Mucosa of gallbladder (tissue), 1 donor: Measurements from ENCODE around the gene PCSK2. TPM values are rescaled to one million over a fixed set of nuclear protein-coding genes. Genes with fewer than 3 reads are reported as not detected.
"Not testable (repeated sequence)": the region's sequence is repeated elsewhere in the genome, so short reads cannot be mapped to it uniquely, and the experiment has no call there.

Experiments
- DNase-seq: peaks from one replicate; pipeline ENCODE4 v3.0.0-alpha.2; 2020; ENCODE audit warnings: low spot score
- total RNA-seq: library from RNA; stranded (reverse); gene quantifications from one replicate; pipeline ENCODE4 v1.2.1, GENCODE V29; 2021
- donor health status: DM: no; HTN: no; CAD: no.

The PCSK2 gene, protein sequence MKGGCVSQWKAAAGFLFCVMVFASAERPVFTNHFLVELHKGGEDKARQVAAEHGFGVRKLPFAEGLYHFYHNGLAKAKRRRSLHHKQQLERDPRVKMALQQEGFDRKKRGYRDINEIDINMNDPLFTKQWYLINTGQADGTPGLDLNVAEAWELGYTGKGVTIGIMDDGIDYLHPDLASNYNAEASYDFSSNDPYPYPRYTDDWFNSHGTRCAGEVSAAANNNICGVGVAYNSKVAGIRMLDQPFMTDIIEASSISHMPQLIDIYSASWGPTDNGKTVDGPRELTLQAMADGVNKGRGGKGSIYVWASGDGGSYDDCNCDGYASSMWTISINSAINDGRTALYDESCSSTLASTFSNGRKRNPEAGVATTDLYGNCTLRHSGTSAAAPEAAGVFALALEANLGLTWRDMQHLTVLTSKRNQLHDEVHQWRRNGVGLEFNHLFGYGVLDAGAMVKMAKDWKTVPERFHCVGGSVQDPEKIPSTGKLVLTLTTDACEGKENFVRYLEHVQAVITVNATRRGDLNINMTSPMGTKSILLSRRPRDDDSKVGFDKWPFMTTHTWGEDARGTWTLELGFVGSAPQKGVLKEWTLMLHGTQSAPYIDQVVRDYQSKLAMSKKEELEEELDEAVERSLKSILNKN
- 2.6 TPM for total RNA-seq

DNA sequence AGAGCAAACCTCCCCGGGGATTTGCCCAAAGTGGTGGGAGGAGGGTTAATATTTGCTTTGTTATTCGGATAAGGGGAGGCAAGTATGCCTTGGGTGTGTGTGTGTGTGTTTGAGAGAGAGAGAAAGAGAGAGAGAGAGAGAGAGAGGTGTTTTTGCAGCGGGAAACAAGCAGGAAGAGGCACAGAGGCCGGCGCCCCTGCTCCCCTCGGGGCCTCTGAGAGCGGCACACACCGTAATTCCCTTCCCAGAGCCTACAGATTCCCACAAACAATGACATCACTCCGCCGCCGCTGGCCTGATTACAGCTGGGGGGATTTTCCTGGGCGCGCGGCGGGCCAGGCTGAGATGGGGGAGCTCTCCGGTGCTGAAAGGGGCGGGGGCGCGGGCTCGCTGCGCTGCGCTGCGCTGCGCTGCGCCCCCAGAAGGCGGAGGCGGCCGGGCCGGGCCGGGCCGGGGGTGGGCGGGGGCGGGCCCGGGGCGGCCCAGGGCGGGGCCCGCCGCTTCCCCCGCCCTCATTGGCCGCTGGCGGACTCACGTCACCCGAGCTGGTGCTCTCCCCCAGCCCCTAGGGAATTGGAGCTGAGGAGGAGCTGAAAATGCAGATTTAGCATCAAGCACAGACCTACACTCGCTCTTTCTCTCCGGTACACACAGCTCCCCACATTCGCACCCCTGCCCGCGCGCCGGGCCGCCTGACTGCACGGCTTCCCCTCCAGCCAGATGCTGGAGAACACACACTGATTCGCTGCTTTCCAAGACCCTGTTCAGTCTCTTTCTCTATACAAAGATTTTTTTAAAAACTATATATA lies at the start of gene PCSK2:
Gene PCSK2 (plus strand): TSS at position 631 of the 809 bp plus-strand sequence. CDS start 266 bp downstream, outside the sequence.
- no peak for DNase-seq

DNA sequence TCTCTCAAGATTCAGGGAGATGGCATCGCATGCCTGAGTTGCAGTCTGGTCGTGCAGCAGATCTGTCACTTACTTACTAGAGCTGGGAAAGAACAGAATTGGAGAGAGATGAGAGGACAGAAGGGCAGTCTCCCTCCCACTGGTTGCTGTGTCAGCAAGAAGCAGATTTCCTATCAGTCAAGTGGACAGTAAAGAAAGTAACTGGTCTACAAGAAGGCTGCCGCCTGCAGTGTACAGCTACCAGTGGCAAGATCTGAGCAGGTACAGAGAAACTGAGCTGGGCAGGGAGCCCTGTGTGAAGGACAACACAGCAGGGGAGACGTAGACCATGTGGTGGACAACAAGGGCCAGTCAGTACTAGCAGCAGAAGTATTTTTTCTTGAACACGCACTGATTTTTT lies 49.5 kb upstream of the PCSK2 start:
- no peak for DNase-seq

DNA sequence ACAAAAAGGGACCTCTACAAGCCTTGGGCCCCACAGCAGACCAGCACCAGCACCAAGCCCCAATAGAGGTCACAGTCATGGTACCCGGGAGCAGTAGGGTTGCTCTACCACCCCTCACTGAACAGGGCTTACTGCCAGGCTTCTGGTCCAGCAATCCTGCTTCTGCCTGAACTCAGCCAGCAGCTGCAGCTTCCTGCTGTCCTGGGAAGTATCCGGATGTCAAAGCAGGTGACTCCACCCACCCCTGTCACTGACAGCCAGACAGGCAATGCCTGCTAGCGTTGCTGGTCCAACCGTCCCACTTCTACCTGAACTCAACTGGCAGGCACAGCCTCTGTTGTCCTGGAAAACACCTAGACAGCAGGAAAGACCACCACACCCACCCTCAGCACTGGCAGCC lies 47.0 kb upstream of the PCSK2 start:
- DNase-seq = no peak

DNA sequence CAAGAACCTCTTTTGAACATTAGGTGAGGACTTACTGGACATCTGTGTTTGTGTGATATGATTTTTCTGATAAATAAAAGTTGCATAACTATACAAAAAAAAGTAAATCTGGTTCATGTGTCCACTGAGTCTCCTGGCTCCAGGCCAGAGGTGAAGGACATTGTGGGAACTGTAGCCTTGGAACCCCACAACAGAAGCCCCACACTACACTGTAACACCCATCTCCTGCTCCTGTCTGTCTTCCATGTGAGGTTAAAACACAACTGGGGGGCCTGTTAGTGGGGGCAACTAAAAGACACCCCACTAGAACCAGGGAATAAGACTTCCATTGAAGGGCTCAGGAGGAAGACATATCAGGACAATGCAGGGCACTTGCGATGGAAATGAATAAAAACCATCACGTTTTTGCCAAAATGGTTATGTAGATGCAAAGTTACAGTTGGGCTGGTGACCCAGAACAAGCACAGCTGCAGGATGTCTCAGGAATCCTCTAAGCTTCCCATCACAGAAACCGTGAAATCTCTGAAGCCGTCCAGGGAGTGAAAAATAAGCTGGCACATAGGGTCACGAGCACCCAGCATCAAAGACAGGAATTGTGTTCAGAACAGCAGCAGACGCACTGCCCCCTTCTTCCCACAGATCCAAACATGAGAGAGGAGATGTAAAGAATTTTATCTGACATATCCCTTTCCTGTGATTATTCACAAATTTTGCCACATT lies 36.7 kb upstream of the PCSK2 start:
- no peak for DNase-seq

DNA sequence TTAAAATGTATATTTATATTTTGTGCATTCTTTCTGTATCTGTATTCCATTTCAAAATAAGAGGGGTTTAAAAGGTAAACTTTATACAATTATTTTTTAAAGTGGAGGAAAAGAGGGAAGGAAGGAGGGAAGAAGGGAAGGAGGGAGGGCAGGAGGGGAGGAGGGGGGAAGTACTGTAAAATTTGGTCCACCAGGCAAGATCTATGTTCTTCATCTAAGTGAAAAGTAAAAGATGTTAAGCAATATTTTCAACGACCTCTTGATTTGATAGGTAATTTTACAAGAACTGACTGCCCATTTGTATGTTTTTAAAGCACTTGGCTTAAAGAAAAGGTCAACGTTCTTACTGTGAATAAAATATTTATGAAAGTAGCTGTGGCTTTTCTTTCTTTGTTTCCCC lies 29.8 kb upstream of the PCSK2 start:
- DNase-seq = no peak

DNA sequence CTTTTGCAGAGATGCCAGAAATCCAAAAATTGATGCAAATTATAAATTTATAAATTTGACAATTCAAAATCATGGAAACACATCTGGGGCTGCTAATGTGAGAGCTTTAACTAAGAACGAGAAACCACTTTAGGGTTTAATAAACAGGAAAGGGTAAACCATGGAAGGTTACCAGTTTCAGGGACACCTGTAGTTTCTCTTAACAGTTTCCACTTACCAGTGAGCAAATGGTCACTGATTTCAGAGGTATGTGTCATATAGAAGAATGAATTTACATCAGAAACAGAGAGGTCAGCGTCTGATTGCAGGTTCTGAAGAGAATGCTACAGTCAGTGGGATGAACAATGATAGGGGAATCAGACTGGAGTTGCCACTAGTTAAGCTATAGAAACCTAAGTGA lies 24.8 kb upstream of the PCSK2 start:
- DNase-seq = no peak

DNA sequence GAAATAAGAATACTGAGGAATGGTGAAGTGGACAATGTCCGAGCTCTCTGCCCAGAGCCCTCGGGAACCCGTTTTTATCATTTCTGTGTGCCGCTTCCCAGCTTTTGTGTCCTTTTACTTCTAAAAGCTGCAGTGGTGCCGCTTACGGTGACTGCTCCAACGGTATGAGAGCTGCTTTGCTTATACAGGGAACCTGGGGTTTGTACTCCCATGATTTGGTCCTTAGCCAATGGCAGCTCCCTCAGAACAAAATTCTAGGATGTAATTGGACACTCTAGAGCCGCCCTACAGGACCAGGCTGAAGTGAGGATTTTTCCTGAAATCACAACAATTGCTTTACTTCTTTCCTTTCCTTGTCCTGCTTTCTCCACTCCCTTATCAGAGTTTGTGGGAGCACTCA lies 24.2 kb upstream of the PCSK2 start:
- no peak for DNase-seq

DNA sequence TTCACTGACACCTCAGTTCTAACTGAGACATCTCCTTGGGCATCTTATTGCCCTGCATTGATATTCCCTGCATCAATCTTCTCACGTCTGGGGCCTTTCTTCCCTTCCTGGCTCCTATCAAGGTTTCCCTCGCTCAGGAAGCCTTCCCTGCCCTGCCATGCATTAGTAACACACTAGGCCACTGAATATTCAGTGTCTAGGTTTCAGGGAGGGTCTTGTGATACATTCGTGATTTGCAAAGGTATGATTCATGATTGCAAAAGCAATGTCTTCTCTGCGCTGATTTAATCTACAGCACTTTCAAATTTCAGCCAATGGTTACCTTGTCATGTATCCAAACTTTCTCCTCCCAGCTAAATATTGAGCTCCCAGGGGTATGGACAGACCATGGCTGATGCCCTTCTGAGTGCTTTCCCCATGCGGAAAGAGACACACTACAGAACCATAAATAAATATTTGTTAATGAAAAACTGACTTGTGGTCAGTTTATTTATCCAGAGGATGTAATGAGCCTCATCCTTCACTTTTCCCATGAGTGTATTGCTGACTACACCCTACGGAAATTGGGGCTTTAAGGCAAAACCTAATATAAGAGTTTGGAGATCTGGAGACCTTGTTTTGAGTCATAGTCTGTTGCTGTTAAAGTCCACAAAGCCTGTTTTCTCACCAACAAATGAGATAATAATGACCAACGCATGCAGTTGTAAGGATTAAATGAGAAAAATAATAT lies 21.6 kb upstream of the PCSK2 start:
- no peak for DNase-seq

DNA sequence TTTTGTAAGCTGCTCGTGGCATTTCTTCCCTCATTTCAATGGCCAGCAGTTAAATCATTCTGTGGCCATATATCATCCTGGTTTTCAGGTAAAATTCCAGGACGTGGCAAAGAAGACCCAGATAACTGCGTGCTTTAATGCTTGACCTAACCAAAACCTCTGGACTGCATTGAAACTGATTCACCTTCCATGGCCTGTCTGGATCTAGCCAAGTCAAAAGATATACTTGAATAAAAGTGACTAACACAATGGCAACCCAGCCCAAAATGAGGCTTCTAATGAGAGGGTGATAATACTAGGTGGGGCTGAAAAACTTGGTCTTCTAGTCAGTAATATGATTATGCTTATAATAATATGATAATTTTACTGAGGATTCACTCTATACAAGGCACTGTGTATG lies 16.5 kb upstream of the PCSK2 start:
- no peak for DNase-seq

DNA sequence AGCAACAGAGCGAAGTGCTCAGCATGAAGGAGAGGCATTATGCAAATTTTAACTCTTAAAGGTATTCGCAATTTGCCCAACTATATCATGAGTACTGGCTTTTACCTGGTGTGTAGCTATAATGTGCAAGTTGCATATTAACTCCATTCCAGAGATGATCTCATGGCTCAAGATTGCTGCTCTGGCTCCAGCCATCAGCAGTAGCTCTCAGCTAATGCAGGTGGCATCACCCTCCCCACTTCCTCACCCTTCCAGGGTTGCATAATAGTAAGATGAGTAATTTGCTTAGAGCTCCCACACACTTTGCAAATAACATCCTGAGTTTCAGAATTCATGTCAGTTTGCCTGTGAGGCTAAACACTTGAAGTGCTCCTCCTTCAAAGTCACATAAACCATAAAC lies 15.9 kb upstream of the PCSK2 start:
- DNase-seq = no peak

DNA sequence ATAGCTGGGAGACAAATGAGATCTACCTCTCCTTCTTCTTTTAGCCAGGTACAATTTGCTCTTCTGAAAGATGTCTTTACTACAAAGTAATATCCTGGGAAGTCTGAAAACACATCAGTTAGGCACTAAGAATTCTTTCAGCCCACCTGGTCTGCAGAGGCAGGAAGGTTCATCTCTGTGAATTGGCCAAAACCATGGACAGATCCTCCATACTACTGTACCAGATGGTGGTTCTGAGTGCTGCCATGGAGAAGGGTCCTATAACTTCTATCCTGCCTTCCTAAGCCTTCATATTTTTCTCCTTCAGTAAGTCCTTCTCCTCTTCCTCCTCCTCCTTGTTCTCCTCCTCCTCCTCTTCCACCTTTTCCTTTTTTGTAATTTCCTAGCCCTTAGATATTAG lies 11.7 kb upstream of the PCSK2 start:
- no peak for DNase-seq

DNA sequence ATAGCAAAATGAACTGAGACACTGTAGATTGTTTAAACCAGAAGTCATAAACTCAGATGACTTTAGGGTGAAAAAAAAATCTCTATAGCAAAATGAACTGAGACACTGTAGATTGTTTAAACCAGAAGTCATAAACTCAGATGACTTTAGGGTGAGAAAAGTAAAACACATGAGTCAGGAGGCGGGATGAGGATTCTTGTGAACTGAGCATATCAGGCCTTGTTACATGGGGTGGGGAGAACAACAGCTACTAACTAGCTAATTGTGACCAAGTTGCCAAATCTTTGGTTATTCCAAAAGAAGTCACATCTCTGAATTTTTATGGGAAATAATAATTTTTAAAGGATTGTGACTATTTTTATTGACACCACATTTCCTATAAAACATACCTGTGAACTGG lies 7.0 kb upstream of the PCSK2 start:
- DNase-seq = not testable (repeated sequence)

DNA sequence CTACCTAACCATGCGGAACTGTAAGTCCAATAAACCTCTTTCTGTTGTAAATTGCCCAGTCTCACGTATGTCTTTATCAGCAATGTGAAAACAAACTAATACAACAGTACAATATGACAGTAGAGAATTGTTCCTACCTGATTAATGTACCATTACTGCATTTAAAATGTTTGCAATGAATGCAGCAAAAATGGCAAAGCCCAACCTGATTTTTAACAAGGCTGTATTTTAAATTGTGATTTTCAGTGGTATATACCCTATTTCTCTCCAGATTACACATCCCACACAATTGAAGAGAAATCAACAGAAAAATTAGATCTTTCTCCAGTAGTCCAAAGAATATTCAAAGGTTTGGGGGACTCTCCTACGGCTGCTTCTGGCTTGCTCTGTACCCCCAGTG lies 3.3 kb upstream of the PCSK2 start:
- DNase-seq = no peak

DNA sequence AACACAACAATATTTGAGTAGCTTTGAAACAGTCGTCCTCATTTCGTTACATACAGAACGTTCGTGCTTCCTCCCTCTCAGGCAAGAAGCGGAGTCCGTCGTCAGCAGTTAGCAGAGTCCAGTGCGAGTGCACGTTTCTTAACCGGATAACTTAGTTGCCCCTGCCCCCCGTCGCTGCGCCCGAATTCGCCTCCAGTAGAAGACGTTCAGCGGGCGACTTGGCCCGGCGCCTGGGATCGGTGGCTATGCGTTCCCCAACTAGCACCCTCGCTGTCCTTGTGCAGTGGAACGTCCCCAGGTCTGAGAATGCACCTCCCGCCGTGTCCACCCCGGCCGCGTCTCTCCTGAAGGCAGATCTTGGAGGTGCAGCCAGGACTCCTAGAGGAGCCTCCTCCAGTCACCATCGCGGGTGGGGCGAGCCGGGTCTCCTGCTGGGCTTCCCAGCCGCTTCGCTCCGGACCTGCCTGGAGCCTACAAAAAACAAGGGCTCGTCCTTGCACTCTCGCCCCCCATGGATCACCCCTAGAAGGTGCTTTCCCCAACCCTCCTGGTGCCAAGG lies 910 bp upstream of the PCSK2 start:
- no peak for DNase-seq

DNA sequence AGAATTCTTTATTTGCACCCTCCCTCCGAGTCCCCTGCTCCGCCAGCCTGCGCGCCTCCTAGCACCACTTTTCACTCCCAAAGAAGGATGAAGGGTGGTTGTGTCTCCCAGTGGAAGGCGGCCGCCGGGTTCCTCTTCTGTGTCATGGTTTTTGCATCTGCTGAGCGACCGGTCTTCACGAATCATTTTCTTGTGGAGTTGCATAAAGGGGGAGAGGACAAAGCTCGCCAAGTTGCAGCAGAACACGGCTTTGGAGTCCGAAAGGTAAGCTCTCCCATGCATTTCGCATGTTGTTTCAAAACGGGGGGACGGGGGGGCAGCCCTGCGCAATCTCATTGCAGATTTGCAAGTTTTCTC lies 357 bp downstream of the PCSK2 start:
- DNase-seq = no peak

DNA sequence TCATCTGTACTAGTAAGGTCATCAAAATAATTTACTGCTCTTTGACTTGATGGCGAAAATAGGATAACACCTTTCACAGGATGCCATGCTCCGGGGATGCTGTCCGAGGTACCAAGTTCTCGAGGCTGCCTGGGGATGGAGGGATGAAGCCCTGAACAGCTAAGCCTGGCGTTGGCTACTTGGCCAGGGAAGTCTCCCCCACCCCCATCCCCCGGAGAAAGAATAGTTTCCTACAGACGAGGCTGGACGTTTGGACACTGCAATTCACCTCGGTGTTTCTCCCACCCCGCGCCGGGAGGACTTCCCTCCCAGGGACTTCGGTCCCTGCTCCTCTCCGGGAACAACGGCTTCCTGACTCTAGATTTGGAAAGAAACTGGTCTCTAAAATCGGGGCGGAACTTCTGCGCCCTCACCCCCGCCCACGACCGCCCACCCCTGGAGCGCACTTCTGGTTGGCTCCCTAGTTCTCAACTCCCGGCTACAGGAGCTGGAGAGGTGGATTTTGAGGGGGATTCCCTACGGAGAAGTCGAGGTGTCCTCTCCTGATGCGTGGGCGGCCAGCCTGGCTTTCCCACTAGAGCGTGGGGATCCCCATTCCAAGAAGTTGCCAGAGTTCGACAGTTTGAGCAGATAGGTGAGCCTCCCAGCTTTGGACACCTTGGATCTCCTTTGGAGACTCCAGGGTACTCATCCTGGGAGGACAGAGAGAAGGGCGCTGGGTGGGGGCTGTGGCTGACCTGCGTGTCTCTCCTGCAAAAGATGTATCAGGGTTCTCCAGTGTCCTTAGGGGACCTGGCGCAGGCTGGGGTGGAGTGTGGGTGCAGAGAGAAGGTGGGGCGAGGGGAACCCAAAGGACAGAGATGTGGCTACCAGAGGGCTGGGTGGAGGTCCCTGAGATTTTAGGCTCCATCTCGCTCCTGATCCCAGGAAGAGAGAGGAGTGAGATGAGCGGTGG lies 1.1 kb downstream of the PCSK2 start:
- DNase-seq = no peak

DNA sequence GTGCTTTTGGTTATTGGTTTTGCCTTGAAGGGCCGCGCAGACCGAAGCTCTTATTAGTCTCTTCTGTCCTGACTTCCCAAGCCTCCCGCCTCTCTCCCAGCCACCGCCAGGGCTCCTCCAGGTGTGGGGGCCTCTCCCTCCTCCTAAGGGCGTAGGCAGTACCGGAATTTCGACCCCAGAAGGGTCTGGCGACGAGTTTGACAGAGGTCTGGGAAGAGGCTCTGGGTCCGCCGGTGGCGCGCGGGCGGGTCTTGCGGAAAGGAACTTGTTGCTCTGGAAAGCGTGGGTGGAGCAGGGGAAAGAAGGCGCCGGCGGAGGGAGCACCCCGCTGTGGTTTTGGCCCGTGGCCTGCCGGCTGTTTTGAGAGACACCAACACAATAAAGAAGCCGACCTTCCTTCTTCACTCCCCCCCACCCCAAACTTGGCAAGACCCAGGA lies 1.8 kb downstream of the PCSK2 start:
- no peak for DNase-seq

DNA sequence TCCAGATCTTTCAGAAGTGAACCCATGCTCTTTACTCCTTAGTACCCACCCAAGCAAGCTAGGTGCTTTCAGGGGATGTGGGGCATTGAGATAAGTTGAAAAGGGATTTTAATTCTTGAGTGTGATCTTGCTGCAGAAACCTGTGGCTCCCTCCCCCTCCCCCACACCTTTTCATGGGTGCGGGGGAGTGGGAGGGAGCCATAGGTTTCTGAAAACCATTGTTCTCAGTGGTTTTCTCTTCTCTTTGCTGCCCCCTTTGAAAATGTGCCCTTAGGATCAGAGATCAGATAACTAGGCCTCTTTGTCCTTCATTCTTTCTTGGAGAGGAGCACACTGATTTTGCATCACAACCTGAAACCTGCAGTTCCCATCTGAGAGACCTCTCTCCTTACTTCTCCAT lies 2.4 kb downstream of the PCSK2 start:
- no peak for DNase-seq

DNA sequence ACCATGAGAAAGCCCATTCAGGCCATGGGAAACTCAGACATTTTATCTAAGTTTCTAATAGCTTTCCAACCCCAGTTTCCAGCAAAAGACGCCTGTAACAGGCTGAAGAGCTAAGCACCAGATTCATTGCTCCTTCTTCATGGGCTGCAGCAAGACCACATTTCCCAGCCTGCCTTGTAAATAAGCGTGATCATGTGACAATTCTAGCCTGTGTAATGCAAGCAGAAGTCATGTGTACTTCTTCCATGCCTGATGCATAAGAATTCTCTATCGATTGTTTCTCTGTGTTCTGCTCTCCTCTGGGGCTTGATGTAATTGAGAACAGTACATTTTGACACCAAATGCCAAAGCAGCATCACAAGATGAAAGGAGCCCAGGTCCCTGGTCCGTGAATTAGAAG lies 6.8 kb downstream of the PCSK2 start:
- DNase-seq = no peak

DNA sequence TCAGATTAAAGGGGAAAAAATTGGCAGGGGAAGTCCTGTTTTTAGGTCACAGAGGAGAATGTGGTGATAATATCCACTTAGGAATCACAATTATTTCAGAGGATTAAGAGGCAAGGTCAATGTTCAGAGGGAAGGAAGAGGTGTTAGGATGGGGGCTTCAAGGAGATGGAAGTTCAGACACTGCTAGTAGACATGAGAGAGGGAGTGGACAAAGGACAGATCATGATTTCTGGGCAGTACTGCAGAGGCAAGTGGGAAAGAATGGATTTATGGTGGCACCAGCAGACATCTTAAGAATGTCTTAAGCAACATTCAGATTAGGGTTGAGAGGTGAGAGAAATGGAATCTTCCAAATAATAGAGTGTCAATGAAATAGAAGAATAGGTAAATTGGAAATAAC lies 9.9 kb downstream of the PCSK2 start:
- DNase-seq = no peak
